Measurements from ENCODE around the gene NBDY. TPM values are rescaled to one million over a fixed set of nuclear protein-coding genes. Genes with fewer than 3 reads are reported as not detected.

The NBDY gene
- total and polyA plus RNA-seq, 2 of the 4 experiments (the other 2 are of a cell fraction): 3.2 to 61.5 TPM

DNA sequence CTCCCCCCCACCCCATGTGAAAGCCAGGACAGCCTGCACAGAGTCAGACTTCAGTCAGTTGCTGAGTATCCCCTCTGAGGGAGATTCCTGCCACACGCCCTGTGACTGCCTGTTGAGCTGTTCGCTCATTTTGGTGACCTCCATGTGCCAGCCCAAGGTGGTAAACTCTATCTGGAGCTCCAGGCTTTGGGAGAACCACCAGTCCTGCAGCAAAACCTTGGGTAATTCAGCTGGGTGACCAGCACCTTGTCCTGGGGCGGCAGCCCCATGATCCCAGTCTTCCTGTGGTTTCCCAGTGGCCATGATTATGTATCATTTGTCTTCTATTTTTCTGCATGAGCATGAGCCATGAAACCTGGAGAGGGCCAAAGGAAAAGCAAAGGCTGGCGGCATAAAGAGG is 73.4 kb downstream of the NBDY start:
- Histone ChIP-seq H4K20me1 (ENCODE audit: insufficient read depth, low read length) (no peaks in the 10 kb centered on the region), H2AK5ac (ENCODE audit: low read depth, low read length) (no peak overlapping the region), H4K91ac (ENCODE audit: insufficient read depth, low read depth, low read length) (no peak overlapping the region), H3K4ac (ENCODE audit: low read depth, low read length) (no peak overlapping the region), H2BK5ac (ENCODE audit: low read depth, low read length, poor library complexity, severe bottlenecking) (no peak overlapping the region), H3K4me3 (ENCODE audit: insufficient read depth, low read depth, low read length) (no peak overlapping the region), H4K5ac (ENCODE audit: low read depth, low read length) (no peak overlapping the region), H3K9ac (ENCODE audit: low read depth, low read length) (no peak overlapping the region), H3K9me1 (ENCODE audit: insufficient read depth, low read length) (no peaks in the 10 kb centered on the region; the same call in 1 of the 2 replicates), H3K4me2 (ENCODE audit: low read depth, low read length) (no peak overlapping the region; the same call in 1 of the 2 replicates), H2BK120ac (ENCODE audit: low read depth, low read length) (no peak overlapping the region), H2BK15ac (ENCODE audit: low read depth, low read length) (no peak overlapping the region), H2BK20ac (ENCODE audit: low read depth, low read length) (no peak overlapping the region), H2AFZ (replicated peaks; ENCODE audit: low read length, poor library complexity) (no peak overlapping the region), H4K8ac (ENCODE audit: low read depth in 2 of 2, low read length in 2 of 2) (no peak overlapping the region), H3K36me3 (ENCODE audit: control insufficient read depth, insufficient read depth, low read length) (no peaks in the 10 kb centered on the region; the same call in 1 of the 2 replicates), H3K27ac (ENCODE audit: insufficient read depth, low read length) (no peak overlapping the region), H3K4me1 (ENCODE audit: control insufficient read depth, insufficient read depth, low read length) (no peaks in the 10 kb centered on the region; the same call in 1 of the 2 replicates), H3K27me3 (ENCODE audit: control insufficient read depth, insufficient read depth, low read length) (no peaks in the 10 kb centered on the region; the same call in 1 of the 2 replicates), H3K18ac (ENCODE audit: low read depth, low read length) (no peak overlapping the region), H3K56ac (ENCODE audit: extremely low read depth, insufficient read depth, low read length) (no peak overlapping the region), H3K9me3 (ENCODE audit: control insufficient read depth, insufficient read depth, low read length) (no peaks in the 10 kb centered on the region), H3K79me1 (ENCODE audit: low read depth in 1 of 2, low read length in 2 of 2) (peaks cover 0 to 5% of the 10 kb centered on the region in 2 experiments; a peak in 1 of 4 replicates), H3K14ac (replicated peaks; ENCODE audit: low read depth, low read length) (no peak overlapping the region), H2AK9ac (replicated peaks; ENCODE audit: low read depth, low read length, poor library complexity) (no peak overlapping the region), H3K23ac (ENCODE audit: low read depth, low read length) (no peak overlapping the region)
- intact Hi-C loops (cut with micrococcal nuclease) (no loop called here), in situ Hi-C loops (cut with MboI; ENCODE audit: low sequenced_read_pairs) (loop anchor here (25.0 kb wide), 3 partner anchors 185 to 1110 kb away; partner anchors contain the start of genes SPIN2B, SPIN3 and ZXDA), dilution Hi-C loops (cut with HindIII; ENCODE audit: low sequenced_read_pairs, unreplicated experiment) (no loop called here)
- ChIA-PET POLR2A (ENCODE audit: unreplicated experiment) (interaction anchor here (0.7 kb wide), 1 partner anchor 9 kb away, joined by 3 read pairs; no protein-coding TSS in a partner anchor), CTCF (interaction anchor here (0.8 kb wide), 1 partner anchor 176 kb away, joined by 3 read pairs; no protein-coding TSS in a partner anchor)
- no TSS peak for BruUV-seq (replicated peaks)
- TF ChIP-seq RCOR1 (IDR thresholded peaks at IDR 0.05; ENCODE audit: insufficient replicate concordance, low read length) (no peak), FOS (IDR thresholded peaks at IDR 0.05; ENCODE audit: low read depth, low read length) (no peak), CTCF (conservative IDR thresholded peaks at IDR 0.05; ENCODE audit: low read depth, low read length) (no peak), SMC3 (IDR thresholded peaks at IDR 0.05; ENCODE audit: low read depth, low read length) (no peak), MXI1 (IDR thresholded peaks at IDR 0.05; ENCODE audit: borderline replicate concordance, low read depth, low read length) (no peak), USF2 (IDR thresholded peaks at IDR 0.05; ENCODE audit: low read depth, low read length) (no peak), NFE2L2 (IDR thresholded peaks at IDR 0.05; ENCODE audit: low read depth, low read length) (no peak), CEBPB (IDR thresholded peaks at IDR 0.05; ENCODE audit: low read depth, low read length) (no peak), RAD21 (IDR thresholded peaks at IDR 0.05; ENCODE audit: low read length) (no peak), CHD1 (IDR thresholded peaks at IDR 0.05; ENCODE audit: low read depth, low read length) (no peak), BHLHE40 (IDR thresholded peaks at IDR 0.05; ENCODE audit: low read depth, low read length) (no peak), RFX5 (IDR thresholded peaks at IDR 0.05; ENCODE audit: low read depth, low read length) (no peak), MAZ (IDR thresholded peaks at IDR 0.05; ENCODE audit: borderline replicate concordance, low read depth, low read length) (no peak), POLR2A (IDR thresholded peaks at IDR 0.05; ENCODE audit: low read depth, low read length) (no peak), MAFK (IDR thresholded peaks at IDR 0.05; ENCODE audit: low read depth, low read length) (no peak)
- TF ChIP-seq, protein P1, sequence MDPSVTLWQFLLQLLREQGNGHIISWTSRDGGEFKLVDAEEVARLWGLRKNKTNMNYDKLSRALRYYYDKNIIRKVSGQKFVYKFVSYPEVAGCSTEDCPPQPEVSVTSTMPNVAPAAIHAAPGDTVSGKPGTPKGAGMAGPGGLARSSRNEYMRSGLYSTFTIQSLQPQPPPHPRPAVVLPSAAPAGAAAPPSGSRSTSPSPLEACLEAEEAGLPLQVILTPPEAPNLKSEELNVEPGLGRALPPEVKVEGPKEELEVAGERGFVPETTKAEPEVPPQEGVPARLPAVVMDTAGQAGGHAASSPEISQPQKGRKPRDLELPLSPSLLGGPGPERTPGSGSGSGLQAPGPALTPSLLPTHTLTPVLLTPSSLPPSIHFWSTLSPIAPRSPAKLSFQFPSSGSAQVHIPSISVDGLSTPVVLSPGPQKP (IDR thresholded peaks at IDR 0.05; ENCODE audit: borderline replicate concordance, low read depth, low read length): no peak
- 87% methylated on average over 3 of the region's 4 CpGs; no CpG with 5 or more reads in 1 of the 2 experiments for WGBS, 2 experiments (ENCODE audit: extremely low coverage in 2 of 2, insufficient read length in 1 of 2)
- ATAC-seq (ENCODE audit: low read depth) (no peak), DNase-seq (no peak)

All from IMR-90 (cell line).